Measurements from ENCODE around the gene SLC33A1.

Gene SLC33A1

DNA sequence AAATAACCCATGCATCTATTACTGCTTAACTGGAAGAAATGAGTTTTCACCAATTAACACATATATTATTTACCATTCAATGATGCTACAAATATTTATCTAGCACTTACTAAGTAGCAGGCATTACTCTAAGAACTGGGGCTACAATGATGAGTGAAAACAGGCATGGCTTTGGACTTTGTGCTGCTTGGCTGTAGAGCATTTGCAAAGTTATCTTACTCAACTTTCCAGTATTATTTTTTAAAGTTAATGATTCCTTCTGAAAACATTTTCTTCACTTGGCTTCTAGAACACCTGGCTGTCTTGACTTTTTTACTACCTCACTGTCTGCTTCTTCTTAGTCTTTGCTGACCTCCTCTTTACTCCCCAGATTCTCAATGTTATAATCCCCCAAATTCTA lies 49.9 kb downstream of the SLC33A1 start:
- H3K27me3 ChIP-seq (ENCODE audit: insufficient read depth, low read depth), result no peaks in the 10 kb centered on the region
- H3K4me3 ChIP-seq (IDR thresholded peaks at IDR 0.05; ENCODE audit: insufficient read depth, low read depth, low read length), result no peak overlapping the region
- no peak overlapping the region for H3K4me2 ChIP-seq
- TF ChIP-seq, protein P1, sequence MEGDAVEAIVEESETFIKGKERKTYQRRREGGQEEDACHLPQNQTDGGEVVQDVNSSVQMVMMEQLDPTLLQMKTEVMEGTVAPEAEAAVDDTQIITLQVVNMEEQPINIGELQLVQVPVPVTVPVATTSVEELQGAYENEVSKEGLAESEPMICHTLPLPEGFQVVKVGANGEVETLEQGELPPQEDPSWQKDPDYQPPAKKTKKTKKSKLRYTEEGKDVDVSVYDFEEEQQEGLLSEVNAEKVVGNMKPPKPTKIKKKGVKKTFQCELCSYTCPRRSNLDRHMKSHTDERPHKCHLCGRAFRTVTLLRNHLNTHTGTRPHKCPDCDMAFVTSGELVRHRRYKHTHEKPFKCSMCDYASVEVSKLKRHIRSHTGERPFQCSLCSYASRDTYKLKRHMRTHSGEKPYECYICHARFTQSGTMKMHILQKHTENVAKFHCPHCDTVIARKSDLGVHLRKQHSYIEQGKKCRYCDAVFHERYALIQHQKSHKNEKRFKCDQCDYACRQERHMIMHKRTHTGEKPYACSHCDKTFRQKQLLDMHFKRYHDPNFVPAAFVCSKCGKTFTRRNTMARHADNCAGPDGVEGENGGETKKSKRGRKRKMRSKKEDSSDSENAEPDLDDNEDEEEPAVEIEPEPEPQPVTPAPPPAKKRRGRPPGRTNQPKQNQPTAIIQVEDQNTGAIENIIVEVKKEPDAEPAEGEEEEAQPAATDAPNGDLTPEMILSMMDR (conservative IDR thresholded peaks at IDR 0.05; ENCODE audit: low read depth, low read length), result no peak
- H3K4me1 ChIP-seq (ENCODE audit: low read depth, poor library complexity, severe bottlenecking), result peaks cover 26% of the 10 kb centered on the region
- no peak overlapping the region for H3K27ac ChIP-seq
- no peaks in the 10 kb centered on the region for H3K36me3 ChIP-seq (ENCODE audit: insufficient read depth)
- H2AFZ ChIP-seq (ENCODE audit: low read depth), result no peak overlapping the region
- H3K9ac ChIP-seq, result no peak overlapping the region
- H3K79me2 ChIP-seq (ENCODE audit: insufficient read depth, low read depth), result no peaks in the 10 kb centered on the region
- no peaks in the 10 kb centered on the region for H4K20me1 ChIP-seq (ENCODE audit: insufficient read depth)

DNA sequence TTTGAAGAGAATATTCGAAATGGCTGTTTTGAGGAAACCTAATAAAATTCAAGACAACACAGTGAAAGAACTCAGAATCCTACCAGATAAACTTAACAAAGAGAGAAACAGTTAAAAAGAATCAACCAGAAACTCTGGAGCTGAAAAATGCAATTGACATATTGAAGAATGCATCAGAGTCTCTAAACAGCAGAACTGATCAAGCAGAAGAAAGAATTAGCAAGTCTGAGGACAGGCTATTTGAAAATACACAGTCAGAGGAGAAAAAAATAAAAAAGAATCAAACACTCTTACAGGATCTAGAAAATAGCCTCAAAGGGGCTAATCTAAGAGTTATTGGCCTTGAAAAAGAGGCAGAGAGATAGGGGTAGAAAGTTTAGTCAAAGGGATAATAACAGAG lies 61.7 kb downstream of the SLC33A1 start:
- Histone ChIP-seq H3K4me1 (ENCODE audit: low read depth, poor library complexity, severe bottlenecking) (no peaks in the 10 kb centered on the region), H3K9ac (no peak overlapping the region), H4K20me1 (ENCODE audit: insufficient read depth) (no peaks in the 10 kb centered on the region), H3K27ac (no peak overlapping the region), H3K27me3 (ENCODE audit: insufficient read depth, low read depth) (no peaks in the 10 kb centered on the region), H2AFZ (ENCODE audit: low read depth) (no peak overlapping the region), H3K36me3 (ENCODE audit: insufficient read depth) (no peaks in the 10 kb centered on the region; the same call in 1 of the 2 replicates), H3K79me2 (ENCODE audit: insufficient read depth, low read depth) (no peaks in the 10 kb centered on the region), H3K4me3 (IDR thresholded peaks at IDR 0.05; ENCODE audit: insufficient read depth, low read depth, low read length) (no peak overlapping the region), H3K4me2 (no peak overlapping the region)
- TF ChIP-seq, protein P1 (conservative IDR thresholded peaks at IDR 0.05; ENCODE audit: low read depth, low read length), result no peak

DNA sequence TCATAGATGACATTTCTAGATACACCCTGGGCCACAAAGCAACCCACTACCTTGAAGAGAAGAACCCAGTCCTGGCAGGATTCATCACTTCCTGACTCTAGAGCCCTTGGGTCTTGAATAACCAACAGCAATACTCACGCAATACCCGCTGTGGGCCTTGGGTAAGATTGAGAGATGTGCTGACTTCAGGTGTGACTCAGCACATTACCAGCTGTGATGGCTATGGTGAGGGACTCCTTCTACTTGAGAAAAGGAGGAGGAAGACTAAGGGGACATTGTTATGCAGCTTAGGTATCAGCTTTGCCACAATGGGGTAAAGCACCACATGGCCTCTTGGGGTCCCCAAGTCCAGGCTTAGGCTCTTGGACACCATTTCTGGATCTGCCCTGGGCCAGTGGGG lies 63.0 kb downstream of the SLC33A1 start:
- TF ChIP-seq, protein P1 (conservative IDR thresholded peaks at IDR 0.05; ENCODE audit: low read depth, low read length), result no peak

DNA sequence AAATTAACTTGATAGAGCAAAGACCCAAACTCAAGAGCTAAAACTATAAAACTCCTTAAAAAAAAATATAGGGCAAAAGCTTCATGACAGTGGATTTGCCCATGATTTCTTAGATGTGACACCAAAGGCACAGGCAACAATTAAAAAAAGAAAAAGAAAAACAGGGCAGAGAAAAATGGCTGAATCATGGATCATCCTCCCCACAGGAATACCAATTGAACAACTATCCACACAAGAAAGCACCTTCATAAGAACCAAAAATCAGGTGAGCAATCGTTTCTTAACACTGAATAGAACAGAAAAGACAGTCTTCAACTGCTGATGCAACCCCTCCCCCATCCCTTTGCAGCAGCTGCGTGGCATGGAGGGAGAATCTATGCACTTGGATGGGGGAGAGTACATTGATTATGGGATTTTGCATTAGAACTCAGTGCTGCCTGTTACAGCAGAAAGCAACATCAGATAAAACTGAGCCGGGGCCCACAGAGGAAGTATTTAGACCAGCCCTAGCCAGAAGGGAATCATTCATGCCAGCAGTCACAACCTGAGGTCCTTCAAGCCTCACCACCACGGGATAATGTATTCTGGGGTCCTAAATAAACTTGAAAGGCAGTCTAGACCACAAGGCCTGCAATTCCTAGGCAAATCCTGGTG lies 63.8 kb downstream of the SLC33A1 start:
- TF ChIP-seq, protein P1 (conservative IDR thresholded peaks at IDR 0.05; ENCODE audit: low read depth, low read length), result no peak
- no peaks in the 10 kb centered on the region; the same call in 1 of the 2 replicates for H3K36me3 ChIP-seq (ENCODE audit: insufficient read depth)
- H4K20me1 ChIP-seq (ENCODE audit: insufficient read depth), result no peaks in the 10 kb centered on the region
- H3K4me2 ChIP-seq, result no peak overlapping the region
- no peak overlapping the region for H3K9ac ChIP-seq
- H3K4me3 ChIP-seq (IDR thresholded peaks at IDR 0.05; ENCODE audit: insufficient read depth, low read depth, low read length), result no peak overlapping the region
- no peak overlapping the region for H2AFZ ChIP-seq (ENCODE audit: low read depth)
- peaks cover 7% of the 10 kb centered on the region for H3K4me1 ChIP-seq (ENCODE audit: low read depth, poor library complexity, severe bottlenecking)
- no peaks in the 10 kb centered on the region for H3K27me3 ChIP-seq (ENCODE audit: insufficient read depth, low read depth)
- no peak overlapping the region for H3K27ac ChIP-seq
- H3K79me2 ChIP-seq (ENCODE audit: insufficient read depth, low read depth), result no peaks in the 10 kb centered on the region

More for the DNA sequence above, 63.0 kb downstream of the SLC33A1 start:
- Histone ChIP-seq H3K4me3 (IDR thresholded peaks at IDR 0.05; ENCODE audit: insufficient read depth, low read depth, low read length) (no peak overlapping the region), H3K27ac (no peak overlapping the region), H3K4me1 (ENCODE audit: low read depth, poor library complexity, severe bottlenecking) (peaks cover 2% of the 10 kb centered on the region), H3K27me3 (ENCODE audit: insufficient read depth, low read depth) (no peaks in the 10 kb centered on the region), H4K20me1 (ENCODE audit: insufficient read depth) (no peaks in the 10 kb centered on the region), H3K79me2 (ENCODE audit: insufficient read depth, low read depth) (no peaks in the 10 kb centered on the region), H2AFZ (ENCODE audit: low read depth) (no peak overlapping the region), H3K4me2 (no peak overlapping the region), H3K36me3 (ENCODE audit: insufficient read depth) (no peaks in the 10 kb centered on the region; the same call in 1 of the 2 replicates), H3K9ac (no peak overlapping the region)

Data from KMS-11 (cell line).